Stomach (tissue), 4 donors: Measurements from ENCODE around the gene OBSCN.

Source experiments
- EP300 ChIP-seq: sonication (generic); formaldehyde crosslinking; IDR thresholded peaks from one replicate; pipeline ENCODE4 v1.6.1; 2017; ENCODE audit warnings: antibody characterized with exemption
- POLR2AphosphoS5 ChIP-seq, 3 donors: sonication (generic); formaldehyde crosslinking; IDR thresholded peaks; one replicate each; pipeline ENCODE4 v1.6.1; 2016; ENCODE audit warnings: antibody characterized with exemption in 3 of 3
- TF ChIP-seq, protein P1 (sequence below), 7 experiments: fragments of 450-650 bp in 4 of 7; fragments of 200-600 bp in 3 of 7; sonication (generic) in 3 of 7; IDR thresholded peaks; one replicate each; pipeline ENCODE4 v1.5.1; 2016 to 2019; ENCODE audit warnings: antibody characterized with exemption in 7 of 7, control low read depth in 2 of 7, mild to moderate bottlenecking in 1 of 7

DNA sequence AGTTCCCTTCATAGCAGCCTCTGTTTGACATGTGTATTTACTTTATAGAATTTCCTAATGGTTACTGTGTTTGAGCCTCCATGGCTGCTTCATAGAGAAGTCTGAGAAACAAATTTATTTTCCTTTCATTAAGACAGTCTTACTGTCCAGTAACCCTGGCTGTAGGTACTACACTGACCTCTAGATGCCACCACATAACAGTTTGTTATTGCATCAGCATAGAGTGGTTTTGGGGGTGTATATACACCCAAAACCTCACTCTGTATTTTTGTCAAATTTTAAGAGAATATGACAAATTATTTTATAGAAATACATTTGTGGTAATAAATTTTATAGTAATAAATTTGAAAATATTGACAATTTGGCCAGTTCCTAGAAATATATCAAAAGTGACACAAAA lies 57.3 kb downstream of the OBSCN start:
- TF ChIP-seq POLR2AphosphoS5 (IDR thresholded peaks at IDR 0.05) (no peak), EP300 (no peak)
- TF ChIP-seq, protein P1, sequence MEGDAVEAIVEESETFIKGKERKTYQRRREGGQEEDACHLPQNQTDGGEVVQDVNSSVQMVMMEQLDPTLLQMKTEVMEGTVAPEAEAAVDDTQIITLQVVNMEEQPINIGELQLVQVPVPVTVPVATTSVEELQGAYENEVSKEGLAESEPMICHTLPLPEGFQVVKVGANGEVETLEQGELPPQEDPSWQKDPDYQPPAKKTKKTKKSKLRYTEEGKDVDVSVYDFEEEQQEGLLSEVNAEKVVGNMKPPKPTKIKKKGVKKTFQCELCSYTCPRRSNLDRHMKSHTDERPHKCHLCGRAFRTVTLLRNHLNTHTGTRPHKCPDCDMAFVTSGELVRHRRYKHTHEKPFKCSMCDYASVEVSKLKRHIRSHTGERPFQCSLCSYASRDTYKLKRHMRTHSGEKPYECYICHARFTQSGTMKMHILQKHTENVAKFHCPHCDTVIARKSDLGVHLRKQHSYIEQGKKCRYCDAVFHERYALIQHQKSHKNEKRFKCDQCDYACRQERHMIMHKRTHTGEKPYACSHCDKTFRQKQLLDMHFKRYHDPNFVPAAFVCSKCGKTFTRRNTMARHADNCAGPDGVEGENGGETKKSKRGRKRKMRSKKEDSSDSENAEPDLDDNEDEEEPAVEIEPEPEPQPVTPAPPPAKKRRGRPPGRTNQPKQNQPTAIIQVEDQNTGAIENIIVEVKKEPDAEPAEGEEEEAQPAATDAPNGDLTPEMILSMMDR (IDR thresholded peaks at IDR 0.05), result no peak
